Esophagus squamous epithelium (tissue), 5 donors: Measurements from ENCODE around the gene PPA1. TPM values are rescaled to one million over a fixed set of nuclear protein-coding genes. Genes with fewer than 3 reads are reported as not detected.
A peak's percentile ranks its signal among the peaks of the same experiment; 100 is the strongest.
"Not testable (repeated sequence)": the region's sequence is repeated elsewhere in the genome, so short reads cannot be mapped to it uniquely, and the experiment has no call there.

Source experiments
- DNase-seq: peaks from one replicate; lab custom pipeline; 2025; lab: John Stamatoyannopoulos, UW
- H3K27ac ChIP-seq, 4 donors: fragments of 200-600 bp; sonication (generic); one replicate each; pipeline ENCODE4 v1.5.1; 2016 to 2019; ENCODE audit warnings: mild to moderate bottlenecking in 1 of 4
- H3K27me3 ChIP-seq, 4 donors: fragments of 200-600 bp; sonication (generic); 1 replicate in 3 of 4; 2 replicates in 1 of 4; pipeline versions ENCODE4 v1.5.1 to v1.6.0; 2017 to 2021; ENCODE audit warnings: antibody characterized with exemption in 1 of 4
- H3K36me3 ChIP-seq, 3 donors: fragments of 200-600 bp; sonication (generic); one replicate each; pipeline ENCODE4 v1.5.1; 2016 to 2019
- H3K4me1 ChIP-seq, 3 donors: fragments of 200-600 bp; sonication (generic); one replicate each; pipeline ENCODE4 v1.5.1; 2017 to 2019
- H3K4me3 ChIP-seq, 4 donors: fragments of 200-600 bp; sonication (generic); 1 replicate in 3 of 4; 2 replicates in 1 of 4; pipeline ENCODE4 v1.5.1; 2016 to 2019; ENCODE audit warnings: mild to moderate bottlenecking in 2 of 4, moderate library complexity in 1 of 4
- H3K9me3 ChIP-seq, 3 donors: fragments of 200-600 bp; sonication (generic); one replicate each; pipeline ENCODE4 v1.5.1; 2016 to 2019
- CTCF ChIP-seq, 6 experiments: fragments of 450-650 bp in 4 of 6; fragments of 200-600 bp in 2 of 6; sonication (generic) in 2 of 6; IDR thresholded peaks; one replicate each; pipeline ENCODE4 v1.5.1; 2016 to 2019; ENCODE audit warnings: antibody characterized with exemption in 6 of 6, mild to moderate bottlenecking in 4 of 6, moderate library complexity in 4 of 6
- POLR2A ChIP-seq, 4 donors: fragments of 450-650 bp; IDR thresholded peaks; one replicate each; pipeline ENCODE4 v1.6.1; 2017; ENCODE audit warnings: antibody characterized with exemption in 4 of 4, mild to moderate bottlenecking in 4 of 4, moderate library complexity in 3 of 4
- WGBS, 2 donors: methylation state at CpG; one replicate each; pipeline ENCODE4 v1.1.5; 2018; 5-methylcytosine and 5-hydroxymethylcytosine counted together
- intact Hi-C: fragments of 100-400 bp; cut with DNase I; formaldehyde crosslinking; loops from one replicate; pipeline ENCODE4 v1.15.0; 2022
- total RNA-seq, 4 donors: library from RNA; depleted of rRNA; stranded (reverse); fragments of >200 nt; gene quantifications; one replicate each; pipeline ENCODE4 v1.1.0, GENCODE V29; 2016
- donor health status: DM: yes; HTN: yes; CAD: no.

PPA1 gene
- total RNA-seq, 4 donors from 2014 or later, result 129 to 210 (median 157) TPM

- peaks cover under 1 to 11% (median 5%) of the 10 kb centered on the region in 3 donors for H3K4me1 ChIP-seq
- no peak for TF ChIP-seq CTCF (IDR thresholded peaks at IDR 0.05)
- TF ChIP-seq POLR2A (IDR thresholded peaks at IDR 0.05), result no peak
- H3K27me3 ChIP-seq, result peaks cover 0 to 47% (median under 1%) of the 10 kb centered on the region in 4 donors
- intact Hi-C loops, result no loop called here
- no peak overlapping the region for H3K27ac ChIP-seq
- no peaks in the 10 kb centered on the region for H3K9me3 ChIP-seq
- H3K36me3 ChIP-seq, result no peaks in the 10 kb centered on the region
- no peak overlapping the region for H3K4me3 ChIP-seq
- no peak for DNase-seq
- WGBS, 2 donors, result 50 to 86% methylated on average over 1 of the region's 1 CpG
These were observed 27.0 kb upstream of the PPA1 start for GRCh38 chr10:70260259-70260658.

- DNase-seq, result no peak
- Histone ChIP-seq H3K27ac (no peak overlapping the region), H3K4me1 (peaks cover 5 to 15% (median 7%) of the 10 kb centered on the region in 3 donors), H3K9me3 (no peaks in the 10 kb centered on the region), H3K36me3 (no peaks in the 10 kb centered on the region), H3K4me3 (no peak overlapping the region), H3K27me3 (peaks cover 0 to 63% (median 7%) of the 10 kb centered on the region in 4 donors)
- TF ChIP-seq POLR2A (IDR thresholded peaks at IDR 0.05) (no peak), CTCF (IDR thresholded peaks at IDR 0.05) (no peak)
- WGBS, 2 donors, result 90% methylated on average over 1 of the region's 1 CpG
- intact Hi-C loops, result no loop called here
These were observed 25.0 kb upstream of the PPA1 start for GRCh38 chr10:70258216-70258615.

GRCh38 chr10:70257816-70258215, 24.6 kb upstream of the PPA1 start:
- H3K4me3 ChIP-seq, intact Hi-C loops, H3K36me3 ChIP-seq, H3K9me3 ChIP-seq, H3K27ac ChIP-seq, DNase-seq: not testable (repeated sequence)
- peaks cover 0 to 67% (median 7%) of the 10 kb centered on the region in 4 donors for H3K27me3 ChIP-seq
- peaks cover 5 to 15% (median 7%) of the 10 kb centered on the region in 3 donors for H3K4me1 ChIP-seq
- 80 to 83% methylated on average over 8 of the region's 8 CpGs for WGBS, 2 donors

GRCh38 chr10:70256463-70256862, 23.2 kb upstream of the PPA1 start:
- no peak for TF ChIP-seq POLR2A (IDR thresholded peaks at IDR 0.05)
- no peak for TF ChIP-seq CTCF (IDR thresholded peaks at IDR 0.05)
- H3K9me3 ChIP-seq, result no peaks in the 10 kb centered on the region
- no peak overlapping the region for H3K4me3 ChIP-seq
- 74 to 75% methylated on average over 2 of the region's 2 CpGs for WGBS, 2 donors
- peak overlapping the region in 2 of 4 donors; percentile 10 to 43 for H3K27ac ChIP-seq
- H3K36me3 ChIP-seq, result no peaks in the 10 kb centered on the region
- peaks cover 5 to 15% (median 7%) of the 10 kb centered on the region in 3 donors for H3K4me1 ChIP-seq
- intact Hi-C loops, result no loop called here
- DNase-seq, result no peak
- H3K27me3 ChIP-seq, result peaks cover 0 to 80% (median 7%) of the 10 kb centered on the region in 4 donors

GRCh38 chr10:70255329-70256299, 22.4 kb upstream of the PPA1 start:
- Histone ChIP-seq H3K4me3 (peak overlapping the region in 2 of 4 donors; percentile 23 to 47), H3K27me3 (peaks cover 0 to 84% (median 7%) of the 10 kb centered on the region in 4 donors), H3K36me3 (no peaks in the 10 kb centered on the region), H3K27ac (peak overlapping the region in 2 of 4 donors; percentile 10 to 43), H3K9me3 (no peaks in the 10 kb centered on the region), H3K4me1 (peaks cover 5 to 15% (median 7%) of the 10 kb centered on the region in 3 donors)
- intact Hi-C loops, result no loop called here
- TF ChIP-seq CTCF (IDR thresholded peaks at IDR 0.05), result no peak
- no peak for TF ChIP-seq POLR2A (IDR thresholded peaks at IDR 0.05)
- DNase-seq, result no peak
- 18 to 36% methylated on average over 14 to 28 of the region's 73 CpGs for WGBS, 2 donors
